Measurements from ENCODE around the gene GABRB1.

The GABRB1 gene

GRCh38 chr4:47068986-47069385 is 37.6 kb downstream of the GABRB1 start:
- Histone ChIP-seq H3K9me3 (no peaks in the 10 kb centered on the region), H3K4me1 (no peaks in the 10 kb centered on the region), H3K36me3 (no peaks in the 10 kb centered on the region), H3K27me3 (no peaks in the 10 kb centered on the region; the same call in 1 of the 2 replicates), H3K4me3 (ENCODE audit: low read depth, low read length) (no peak overlapping the region)
- no peak for DNase-seq
- no peak for TF ChIP-seq CTCF (IDR thresholded peaks at IDR 0.05; ENCODE audit: low read depth, low read length)

GRCh38 chr4:47071901-47072341 is 40.6 kb downstream of the GABRB1 start:
- Histone ChIP-seq H3K4me3 (ENCODE audit: low read depth, low read length) (no peak overlapping the region), H3K9me3 (no peaks in the 10 kb centered on the region), H3K36me3 (no peaks in the 10 kb centered on the region), H3K4me1 (no peaks in the 10 kb centered on the region), H3K27me3 (no peaks in the 10 kb centered on the region; the same call in 1 of the 2 replicates)
- no peak for DNase-seq
- TF ChIP-seq CTCF (IDR thresholded peaks at IDR 0.05; ENCODE audit: low read depth, low read length) = no peak

- DNase-seq = no peak
- Histone ChIP-seq H3K4me3 (ENCODE audit: low read depth, low read length) (no peak overlapping the region), H3K27me3 (no peaks in the 10 kb centered on the region), H3K4me1 (no peaks in the 10 kb centered on the region), H3K36me3 (no peaks in the 10 kb centered on the region), H3K9me3 (no peaks in the 10 kb centered on the region)
- TF ChIP-seq CTCF (IDR thresholded peaks at IDR 0.05; ENCODE audit: low read depth, low read length) = no peak
Measured at GRCh38 chr4:47073647-47074046, 42.3 kb downstream of the GABRB1 start.

- no peak overlapping the region for H3K4me3 ChIP-seq (ENCODE audit: low read depth, low read length)
- no peaks in the 10 kb centered on the region for H3K4me1 ChIP-seq
- no peaks in the 10 kb centered on the region for H3K36me3 ChIP-seq
- no peak for TF ChIP-seq CTCF (IDR thresholded peaks at IDR 0.05; ENCODE audit: low read depth, low read length)
- no peaks in the 10 kb centered on the region for H3K27me3 ChIP-seq
- no peak for DNase-seq
- H3K9me3 ChIP-seq = no peaks in the 10 kb centered on the region
Measured at GRCh38 chr4:47074816-47075215, 43.4 kb downstream of the GABRB1 start.

GRCh38 chr4:47075262-47075661 is 43.9 kb downstream of the GABRB1 start:
- Histone ChIP-seq H3K27me3 (no peaks in the 10 kb centered on the region), H3K9me3 (no peaks in the 10 kb centered on the region), H3K4me3 (ENCODE audit: low read depth, low read length) (no peak overlapping the region), H3K4me1 (no peaks in the 10 kb centered on the region), H3K36me3 (no peaks in the 10 kb centered on the region)
- no peak for TF ChIP-seq CTCF (IDR thresholded peaks at IDR 0.05; ENCODE audit: low read depth, low read length)
- DNase-seq = no peak

GRCh38 chr4:47075919-47076318 is 44.6 kb downstream of the GABRB1 start:
- no peak for DNase-seq
- Histone ChIP-seq H3K36me3 (no peaks in the 10 kb centered on the region), H3K27me3 (no peaks in the 10 kb centered on the region), H3K9me3 (no peaks in the 10 kb centered on the region), H3K4me1 (no peaks in the 10 kb centered on the region), H3K4me3 (ENCODE audit: low read depth, low read length) (no peak overlapping the region)
- no peak for TF ChIP-seq CTCF (IDR thresholded peaks at IDR 0.05; ENCODE audit: low read depth, low read length)

Data from BE2C (cell line).